Breast epithelium (tissue), 4 donors: ENCODE results near the gene SAP30BP. TPM values are rescaled to one million over a fixed set of nuclear protein-coding genes. Genes with fewer than 3 reads are reported as not detected.

Experiments
- DNase-seq, 2 donors: peaks; one replicate each; pipeline ENCODE4 v3.0.0-alpha.2; 2019; ENCODE audit warnings: low spot score in 2 of 2
- H3K27ac ChIP-seq, 2 donors: fragments of 200-600 bp; sonication (generic) in 1 of 2; one replicate each; pipeline ENCODE4 v1.5.1; 2016 to 2019; ENCODE audit warnings: mild to moderate bottlenecking in 1 of 2
- H3K27me3 ChIP-seq, 2 donors: fragments of 200-600 bp; sonication (generic) in 1 of 2; one replicate each; pipeline versions ENCODE4 v1.5.1 to v1.6.0; 2017 to 2019; ENCODE audit warnings: control low read depth in 1 of 2, mild to moderate bottlenecking in 1 of 2
- H3K36me3 ChIP-seq: fragments of 200-600 bp; one replicate; pipeline ENCODE4 v1.5.1; 2019
- H3K4me1 ChIP-seq, 2 donors: fragments of 200-600 bp; sonication (generic); one replicate each; pipeline ENCODE4 v1.5.1; 2016 to 2019; ENCODE audit warnings: control low read depth in 1 of 2
- H3K4me3 ChIP-seq, 3 donors: fragments of 200-600 bp; sonication (generic); 1 replicate in 2 of 3; 2 replicates in 1 of 3; pipeline ENCODE4 v1.5.1; 2016 to 2019; ENCODE audit warnings: mild to moderate bottlenecking in 3 of 3, moderate library complexity in 2 of 3
- H3K9me3 ChIP-seq, 2 donors: fragments of 200-600 bp; sonication (generic) in 1 of 2; one replicate each; pipeline ENCODE4 v1.5.1; 2016 to 2019; ENCODE audit warnings: control low read depth in 1 of 2
- POLR2A ChIP-seq: fragments of 450-650 bp; IDR thresholded peaks from one replicate; pipeline ENCODE4 v1.6.1; 2016; ENCODE audit warnings: antibody characterized with exemption, mild to moderate bottlenecking, moderate library complexity
- POLR2AphosphoS5 ChIP-seq, 3 donors: sonication (generic); formaldehyde crosslinking; IDR thresholded peaks; one replicate each; pipeline ENCODE4 v1.6.1; 2017; ENCODE audit warnings: antibody characterized with exemption in 3 of 3
- intact Hi-C: fragments of 100-400 bp; cut with DNase I; formaldehyde crosslinking; loops from one replicate; pipeline ENCODE4 v1.15.1; 2023; ENCODE audit warnings: low total_unique reads
- total RNA-seq, 3 donors: library from RNA; depleted of rRNA; stranded (reverse); fragments of >200 nt; gene quantifications; one replicate each; pipeline ENCODE4 v1.1.0, GENCODE V29; 2016
- TF ChIP-seq, protein P1 (sequence below), 3 donors: fragments of 450-650 bp; IDR thresholded peaks; one replicate each; pipeline ENCODE4 v1.5.1; 2016 to 2017; ENCODE audit warnings: antibody characterized with exemption in 3 of 3, mild to moderate bottlenecking in 3 of 3, moderate library complexity in 3 of 3

SAP30BP gene
- total RNA-seq, 3 donors from 2014 or later = 68.3 to 89.5 (median 86.1) TPM

DNA sequence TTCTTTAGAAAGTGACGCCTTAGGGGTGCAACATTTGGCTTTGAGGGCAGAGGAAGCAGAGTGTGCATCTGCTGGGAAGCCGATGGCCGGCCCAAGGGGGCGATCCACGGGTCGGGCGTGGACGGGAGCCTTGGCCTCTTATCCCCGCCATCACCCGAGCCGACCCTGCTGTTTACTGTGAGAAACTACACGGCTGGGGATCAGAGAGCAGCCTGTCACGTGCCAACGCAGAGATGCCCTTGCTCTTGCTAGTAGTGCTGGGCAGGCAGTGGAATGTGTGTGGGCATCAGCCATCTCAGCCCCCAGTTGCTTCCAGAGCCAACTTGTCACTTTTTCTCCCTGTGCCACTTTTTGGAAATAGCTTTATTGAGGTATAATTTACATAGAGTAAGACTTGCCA lies 27.4 kb downstream of the SAP30BP start:
- Histone ChIP-seq H3K4me3 (no peak overlapping the region), H3K36me3 (no peaks in the 10 kb centered on the region), H3K27ac (peak overlapping the region; percentile 94 to 98), H3K4me1 (peaks cover 19 to 56% of the 10 kb centered on the region in 2 donors), H3K27me3 (no peaks in the 10 kb centered on the region), H3K9me3 (no peaks in the 10 kb centered on the region)
- peak in 1 of 2 donors; percentile 67 for DNase-seq
- TF ChIP-seq, protein P1, sequence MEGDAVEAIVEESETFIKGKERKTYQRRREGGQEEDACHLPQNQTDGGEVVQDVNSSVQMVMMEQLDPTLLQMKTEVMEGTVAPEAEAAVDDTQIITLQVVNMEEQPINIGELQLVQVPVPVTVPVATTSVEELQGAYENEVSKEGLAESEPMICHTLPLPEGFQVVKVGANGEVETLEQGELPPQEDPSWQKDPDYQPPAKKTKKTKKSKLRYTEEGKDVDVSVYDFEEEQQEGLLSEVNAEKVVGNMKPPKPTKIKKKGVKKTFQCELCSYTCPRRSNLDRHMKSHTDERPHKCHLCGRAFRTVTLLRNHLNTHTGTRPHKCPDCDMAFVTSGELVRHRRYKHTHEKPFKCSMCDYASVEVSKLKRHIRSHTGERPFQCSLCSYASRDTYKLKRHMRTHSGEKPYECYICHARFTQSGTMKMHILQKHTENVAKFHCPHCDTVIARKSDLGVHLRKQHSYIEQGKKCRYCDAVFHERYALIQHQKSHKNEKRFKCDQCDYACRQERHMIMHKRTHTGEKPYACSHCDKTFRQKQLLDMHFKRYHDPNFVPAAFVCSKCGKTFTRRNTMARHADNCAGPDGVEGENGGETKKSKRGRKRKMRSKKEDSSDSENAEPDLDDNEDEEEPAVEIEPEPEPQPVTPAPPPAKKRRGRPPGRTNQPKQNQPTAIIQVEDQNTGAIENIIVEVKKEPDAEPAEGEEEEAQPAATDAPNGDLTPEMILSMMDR (IDR thresholded peaks at IDR 0.05) = no peak
- TF ChIP-seq POLR2A (no peak), POLR2AphosphoS5 (IDR thresholded peaks at IDR 0.05) (no peak)
- intact Hi-C loops = no loop called here

DNA sequence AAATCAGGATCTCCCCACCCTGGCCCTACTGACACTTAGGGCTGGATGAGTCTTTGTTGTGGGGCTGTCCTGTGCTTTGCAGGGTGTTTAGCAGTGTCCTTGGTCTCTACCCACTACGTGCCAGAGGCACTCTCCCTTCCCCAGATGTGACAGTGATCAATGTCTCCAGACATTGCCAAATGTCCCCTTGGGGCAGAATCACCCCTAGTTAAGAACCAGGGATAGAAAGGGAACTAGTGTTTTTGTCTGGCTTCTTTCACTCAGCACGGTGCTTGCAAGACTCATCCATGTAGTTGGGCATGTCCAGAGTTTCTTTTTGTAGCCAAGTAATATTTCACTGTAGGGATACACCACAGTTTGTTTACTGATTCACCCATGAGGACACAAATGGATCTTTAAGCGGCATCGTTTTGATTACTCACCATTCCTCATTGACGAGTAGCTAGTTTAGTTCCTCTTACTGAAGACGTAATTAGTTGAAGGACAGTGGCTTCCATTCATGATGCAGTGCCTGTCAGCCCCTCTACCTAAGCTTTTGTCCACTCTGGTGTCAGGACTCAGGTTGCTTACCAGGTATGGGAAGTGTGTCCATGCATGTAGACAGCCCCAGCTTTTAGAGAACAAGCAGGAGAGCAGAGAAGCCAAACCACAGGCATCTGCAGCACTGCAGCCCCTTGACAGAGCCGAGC lies 28.1 kb downstream of the SAP30BP start:
- Histone ChIP-seq H3K27ac (peak overlapping the region; percentile 94 to 98), H3K27me3 (no peaks in the 10 kb centered on the region), H3K36me3 (no peaks in the 10 kb centered on the region), H3K4me3 (no peak overlapping the region), H3K4me1 (peaks cover 26 to 56% of the 10 kb centered on the region in 2 donors), H3K9me3 (no peaks in the 10 kb centered on the region)
- TF ChIP-seq POLR2AphosphoS5 (IDR thresholded peaks at IDR 0.05) = no peak
- intact Hi-C loops = no loop called here
- DNase-seq = no peak

DNA sequence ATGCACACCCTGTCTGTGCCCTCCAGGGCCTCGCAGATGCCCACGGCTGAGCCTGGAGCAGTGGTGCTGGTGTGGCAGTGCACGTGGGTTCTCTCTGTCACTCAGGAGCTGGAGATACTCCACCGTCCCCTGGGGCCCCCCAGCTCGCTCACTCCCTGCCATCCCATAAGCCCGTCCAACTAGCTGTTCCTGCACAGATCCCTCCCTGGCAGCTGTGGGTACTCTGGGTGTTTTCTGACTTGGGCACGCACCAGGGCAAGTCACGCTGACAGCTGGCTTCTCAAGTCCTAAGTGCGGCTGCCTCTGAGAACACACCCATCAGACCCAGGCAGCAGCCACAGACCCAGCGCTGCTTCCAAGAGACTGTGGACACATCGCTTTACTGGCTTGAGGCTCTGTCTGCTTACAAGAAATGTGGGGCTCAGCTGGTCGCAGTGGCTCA lies 28.7 kb downstream of the SAP30BP start:
- Histone ChIP-seq H3K27ac (peak overlapping the region; percentile 94 to 98), H3K36me3 (no peaks in the 10 kb centered on the region), H3K27me3 (no peaks in the 10 kb centered on the region), H3K9me3 (no peaks in the 10 kb centered on the region), H3K4me3 (no peak overlapping the region), H3K4me1 (peaks cover 29 to 56% of the 10 kb centered on the region in 2 donors)
- DNase-seq = peak in 1 of 2 donors; percentile 90
- TF ChIP-seq POLR2A = no peak
- TF ChIP-seq, protein P1 (IDR thresholded peaks at IDR 0.05) = no peak
- TF ChIP-seq POLR2AphosphoS5 (IDR thresholded peaks at IDR 0.05) = peak in 1 of 3 donors; percentile 19
- intact Hi-C loops = no loop called here

DNA sequence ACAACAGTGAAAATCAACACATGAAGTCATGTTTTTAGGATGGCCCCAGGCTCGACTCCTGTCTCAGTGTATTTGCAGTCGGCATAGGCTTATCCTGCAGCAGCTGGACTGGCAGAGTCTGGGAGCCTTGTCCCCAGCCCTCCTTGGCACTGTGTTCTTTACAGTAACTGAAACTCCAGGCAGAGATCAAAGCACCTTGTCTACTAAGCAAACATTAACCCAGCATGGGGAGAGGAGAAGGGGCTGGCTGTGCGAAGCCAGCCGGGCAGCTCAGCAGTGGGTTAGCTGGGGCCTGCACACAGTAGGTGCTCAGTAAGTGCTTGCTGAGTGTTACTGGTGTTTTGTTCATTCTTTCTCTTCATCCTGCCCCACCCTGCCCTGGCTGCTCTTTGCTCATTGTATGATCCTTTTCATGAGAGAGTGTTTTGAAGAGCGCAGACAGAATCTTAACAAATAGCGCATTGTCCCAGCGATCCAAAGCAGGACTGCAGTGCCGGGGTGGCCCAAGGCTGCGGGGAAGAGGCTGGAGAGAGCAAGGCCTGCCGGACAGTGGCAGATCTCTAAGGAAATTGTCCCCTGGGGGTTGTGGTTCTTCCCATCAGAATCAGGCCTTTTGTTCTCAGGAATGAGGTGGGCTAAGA lies 30.6 kb downstream of the SAP30BP start:
- Histone ChIP-seq H3K27me3 (no peaks in the 10 kb centered on the region), H3K27ac (peak overlapping the region; percentile 95 to 98), H3K36me3 (no peaks in the 10 kb centered on the region), H3K4me3 (no peak overlapping the region), H3K9me3 (no peaks in the 10 kb centered on the region), H3K4me1 (peaks cover 34 to 52% of the 10 kb centered on the region in 2 donors)
- TF ChIP-seq POLR2A (no peak), POLR2AphosphoS5 (IDR thresholded peaks at IDR 0.05) (no peak)
- TF ChIP-seq, protein P1 (IDR thresholded peaks at IDR 0.05) = peak in 1 of 3 donors; percentile 43
- peak; percentile 87 to 89 for DNase-seq
- intact Hi-C loops = no loop called here

DNA sequence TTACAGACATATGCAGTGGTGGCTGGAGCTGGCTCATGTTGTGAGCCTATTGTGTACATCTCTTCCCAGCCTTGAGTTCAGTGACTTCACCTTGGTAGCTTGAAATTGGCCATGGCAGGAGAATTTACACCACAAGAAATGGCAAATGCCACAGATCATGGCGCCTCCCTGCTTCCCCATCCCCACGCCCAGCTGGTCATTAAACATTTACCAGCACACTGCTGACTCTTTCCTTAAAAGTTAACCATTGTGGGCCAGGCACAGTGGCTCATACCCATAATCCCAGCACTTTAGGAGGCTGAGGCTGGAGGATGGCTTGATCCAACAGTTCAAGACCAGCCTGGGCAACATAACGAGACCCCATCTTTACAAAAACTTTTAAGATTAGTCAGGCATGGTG lies 31.5 kb downstream of the SAP30BP start:
- no peaks in the 10 kb centered on the region for H3K27me3 ChIP-seq
- TF ChIP-seq POLR2AphosphoS5 (IDR thresholded peaks at IDR 0.05) (no peak), POLR2A (no peak)
- TF ChIP-seq, protein P1 (IDR thresholded peaks at IDR 0.05) = no peak
- H3K27ac ChIP-seq = peak overlapping the region; percentile 95 to 98
- DNase-seq = no peak
- intact Hi-C loops = no loop called here
- peaks cover 34 to 52% of the 10 kb centered on the region in 2 donors for H3K4me1 ChIP-seq
- no peaks in the 10 kb centered on the region for H3K36me3 ChIP-seq
- no peak overlapping the region for H3K4me3 ChIP-seq
- no peaks in the 10 kb centered on the region for H3K9me3 ChIP-seq
